H1 (cell line): Measurements from ENCODE around the gene KCTD17. TPM values are rescaled to one million over a fixed set of nuclear protein-coding genes. Genes with fewer than 3 reads are reported as not detected.

ENCODE experiments used
- CTCF ChIA-PET: fragments of 300-600 bp; sonication (Branson Sonifier 250); formaldehyde crosslinking; loops from one replicate; lab custom pipeline; 2021; ENCODE audit not compliant: partially characterized antibody; lab: Charles Lee
- POLR2A ChIA-PET: fragments of 300-600 bp; sonication (Branson Sonifier 250); formaldehyde crosslinking; loops from one replicate; lab custom pipeline; 2021; ENCODE audit warnings: inconsistent platforms; ENCODE audit not compliant: partially characterized antibody; lab: Charles Lee
- DNase-seq, 2 experiments: peaks; one replicate each; pipeline versions ENCODE4 v3.0.0 to v3.0.0-alpha.2; 2010 to 2022; ENCODE audit warnings: low spot score in 2 of 2, low read depth in 1 of 2, mixed read lengths in 1 of 2
- FAIRE-seq: peaks from 2 replicates; lab custom pipeline; 2011; peaks lifted over from hg19 to GRCh38; lab: Jason Lieb, UNC
- H2AFZ ChIP-seq: 2 replicates; pipeline ENCODE4 v1.8.1; 2012; ENCODE audit warnings: low read length, inconsistent platforms
- H2AK5ac ChIP-seq: 2 replicates; pipeline ENCODE4 v1.6.1; 2013; ENCODE audit warnings: low read depth, low read length
- H2BK120ac ChIP-seq: replicated peaks from 2 replicates; pipeline ENCODE3; 2013; ENCODE audit warnings: low read depth, low read length, inconsistent platforms
- H2BK12ac ChIP-seq: 2 replicates; pipeline ENCODE4 v1.6.1; 2013; ENCODE audit warnings: low read depth, low read length
- H2BK15ac ChIP-seq: 2 replicates; pipeline ENCODE4 v1.6.1; 2013; ENCODE audit warnings: low read length
- H2BK20ac ChIP-seq: 2 replicates; pipeline ENCODE4 v1.6.1; 2013; ENCODE audit warnings: low read length
- H2BK5ac ChIP-seq: 2 replicates; pipeline ENCODE4 v1.6.1; 2013; ENCODE audit warnings: low read depth, low read length
- H3K14ac ChIP-seq: 2 replicates; pipeline ENCODE4 v1.6.1; 2013; ENCODE audit warnings: inconsistent platforms; ENCODE audit not compliant: insufficient read length
- H3K18ac ChIP-seq: 2 replicates; pipeline ENCODE4 v1.6.1; 2013; ENCODE audit warnings: low read length; ENCODE audit errors: extremely low read depth
- H3K23ac ChIP-seq: 2 replicates; pipeline ENCODE4 v1.6.1; 2013; ENCODE audit warnings: inconsistent platforms; ENCODE audit not compliant: insufficient read length
- H3K23me2 ChIP-seq: 2 replicates; pipeline ENCODE4 v1.6.1; 2013; ENCODE audit warnings: low read depth, low read length
- H3K27ac ChIP-seq: 2 replicates; pipeline ENCODE4 v1.6.1; 2011; ENCODE audit warnings: low read depth, low read length, inconsistent platforms
- H3K27me3 ChIP-seq, 4 experiments: replicated peaks in 1 of 4; 1 replicate in 1 of 4; 2 replicates in 3 of 4; pipeline versions ENCODE4 v1.6.1 to v1.8.1; 2011 to 2013; ENCODE audit warnings: low read length in 3 of 4, mild to moderate bottlenecking in 3 of 4, inconsistent platforms in 2 of 4, mixed read lengths in 2 of 4, moderate library complexity in 1 of 4; ENCODE audit not compliant: control insufficient read depth in 3 of 4, insufficient read depth in 3 of 4; ENCODE audit errors: extremely low read depth in 1 of 4
- H3K36me3 ChIP-seq, 4 experiments: 2 replicates each; pipeline versions ENCODE4 v1.6.1 to v1.8.1; 2011 to 2013; ENCODE audit warnings: mild to moderate bottlenecking in 4 of 4, low read length in 3 of 4, moderate library complexity in 2 of 4, control low read depth in 1 of 4, inconsistent platforms in 1 of 4; ENCODE audit not compliant: insufficient read depth in 4 of 4, control insufficient read depth in 2 of 4
- H3K4ac ChIP-seq: replicated peaks from 2 replicates; pipeline ENCODE3; 2013; ENCODE audit warnings: low read length, low read depth, mixed read lengths, inconsistent platforms; ENCODE audit not compliant: insufficient read length
- H3K4me1 ChIP-seq, 4 experiments: replicated peaks in 1 of 4; 1 replicate in 1 of 4; 2 replicates in 3 of 4; pipeline versions ENCODE4 v1.6.1 to v1.8.1; 2011 to 2013; ENCODE audit warnings: low read length in 3 of 4, inconsistent platforms in 2 of 4, mixed read lengths in 1 of 4; ENCODE audit not compliant: insufficient read depth in 4 of 4, control insufficient read depth in 3 of 4
- H3K4me2 ChIP-seq, 2 experiments: 2 replicates each; pipeline versions ENCODE4 v1.6.1 to v1.8.1; 2011 to 2013; ENCODE audit warnings: low read depth in 2 of 2, low read length in 2 of 2, control low read depth in 1 of 2, inconsistent platforms in 1 of 2, mild to moderate bottlenecking in 1 of 2; ENCODE audit not compliant: insufficient read depth in 1 of 2
- H3K4me3 ChIP-seq, 4 experiments: fragments of 200-600, 300-600 bp in 1 of 4; sonication (generic), shearing (Covaris generic), sonication (Bioruptor Twin) in 1 of 4; 2 replicates each; pipeline versions ENCODE4 v1.5.1 to v1.8.1; 2011 to 2016; ENCODE audit warnings: low read length in 4 of 4, low read depth in 3 of 4, control low read depth in 2 of 4, inconsistent platforms in 2 of 4, mild to moderate bottlenecking in 2 of 4, mixed read lengths in 1 of 4, moderate library complexity in 1 of 4; ENCODE audit not compliant: insufficient read depth in 2 of 4; ENCODE audit errors: extremely low read depth in 1 of 4
- H3K56ac ChIP-seq: replicated peaks from 2 replicates; pipeline ENCODE3; 2013; ENCODE audit warnings: low read depth, mild to moderate bottlenecking, mixed read lengths, low read length, inconsistent platforms; ENCODE audit not compliant: insufficient read length
- H3K79me1 ChIP-seq: 2 replicates; pipeline ENCODE4 v1.6.1; 2013; ENCODE audit warnings: low read depth, low read length, control low read depth
- H3K79me2 ChIP-seq, 2 experiments: 2 replicates each; pipeline versions ENCODE4 v1.6.1 to v1.8.1; 2012 to 2013; ENCODE audit warnings: low read length in 2 of 2, mild to moderate bottlenecking in 2 of 2, inconsistent platforms in 1 of 2; ENCODE audit not compliant: insufficient read depth in 2 of 2, control insufficient read depth in 1 of 2
- H3K9ac ChIP-seq, 4 experiments: replicated peaks in 1 of 4; 1 replicate in 1 of 4; 2 replicates in 3 of 4; pipeline versions ENCODE4 v1.6.1 to v1.8.1; 2011 to 2013; ENCODE audit warnings: low read depth in 3 of 4, low read length in 3 of 4, control low read depth in 2 of 4, mild to moderate bottlenecking in 2 of 4, moderate library complexity in 2 of 4, inconsistent platforms in 1 of 4; ENCODE audit errors: extremely low read depth in 1 of 4
- H3K9me3 ChIP-seq, 2 experiments: 2 replicates each; pipeline versions ENCODE4 v1.6.1 to v1.8.1; 2012 to 2013; ENCODE audit warnings: mild to moderate bottlenecking in 2 of 2, moderate library complexity in 2 of 2, control low read depth in 1 of 2, inconsistent platforms in 1 of 2, low read depth in 1 of 2, low read length in 1 of 2, mixed read lengths in 1 of 2; ENCODE audit not compliant: insufficient read depth in 2 of 2
- H4K20me1 ChIP-seq, 2 experiments: replicated peaks in 1 of 2; 2 replicates each; pipeline versions ENCODE3 to v1.8.1; 2011 to 2013; ENCODE audit warnings: inconsistent platforms in 2 of 2, low read length in 2 of 2, mild to moderate bottlenecking in 1 of 2; ENCODE audit not compliant: insufficient read depth in 2 of 2, control insufficient read depth in 1 of 2
- H4K5ac ChIP-seq: 2 replicates; pipeline ENCODE4 v1.6.1; 2013; ENCODE audit warnings: low read length, low read depth, mixed read lengths, inconsistent platforms; ENCODE audit not compliant: insufficient read length
- H4K8ac ChIP-seq: 2 replicates; pipeline ENCODE4 v1.8.0; 2013; ENCODE audit warnings: mild to moderate bottlenecking, moderate library complexity, low read length, inconsistent platforms; ENCODE audit not compliant: insufficient read depth; ENCODE audit errors: extremely low read depth
- H4K91ac ChIP-seq: replicated peaks from 2 replicates; pipeline ENCODE3; 2013; ENCODE audit warnings: low read length, mixed read lengths, inconsistent platforms; ENCODE audit not compliant: insufficient read length
- ATF3 ChIP-seq: IDR thresholded peaks from 2 replicates; pipeline ENCODE4 v1.6.1; 2011; ENCODE audit warnings: low read depth, mild to moderate bottlenecking, low read length; ENCODE audit not compliant: insufficient read depth
- E2F6 ChIP-seq: IDR thresholded peaks from 2 replicates; pipeline ENCODE4 v1.6.1; 2012; ENCODE audit warnings: inconsistent platforms
- HDAC2 ChIP-seq, 2 experiments: fragments of 300-600 bp in 1 of 2; sonication (generic) in 1 of 2; IDR thresholded peaks; 2 replicates each; pipeline ENCODE4 v1.6.1; 2011 to 2012; ENCODE audit warnings: low read depth in 2 of 2, low read length in 2 of 2, mild to moderate bottlenecking in 2 of 2, moderate library complexity in 2 of 2, borderline replicate concordance in 1 of 2, inconsistent platforms in 1 of 2
- HDAC6 ChIP-seq: IDR thresholded peaks from one replicate; pipeline ENCODE4 v1.7.1; 2012; ENCODE audit warnings: low read depth, mild to moderate bottlenecking, inconsistent platforms, low read length, moderate library complexity
- KDM4A ChIP-seq: IDR thresholded peaks from one replicate; pipeline ENCODE4 v1.7.1; 2012; ENCODE audit warnings: low read depth, mild to moderate bottlenecking, moderate library complexity, low read length, inconsistent platforms; ENCODE audit not compliant: severe bottlenecking
- KDM5A ChIP-seq: fragments of 200-600 bp; IDR thresholded peaks from 2 replicates; pipeline ENCODE4 v1.7.1; 2012; ENCODE audit warnings: mild to moderate bottlenecking, low read length, inconsistent platforms, mixed read lengths
- MAX ChIP-seq: IDR thresholded peaks from 2 replicates; pipeline ENCODE4 v1.6.1; 2012; ENCODE audit warnings: inconsistent platforms
- NANOG ChIP-seq: IDR thresholded peaks from 2 replicates; pipeline ENCODE4 v1.6.1; 2011; ENCODE audit warnings: low read length, low read depth, mild to moderate bottlenecking, inconsistent platforms; ENCODE audit not compliant: insufficient read depth, poor library complexity, severe bottlenecking
- POLR2AphosphoS5 ChIP-seq: IDR thresholded peaks from 2 replicates; pipeline ENCODE4 v1.6.1; 2011; ENCODE audit warnings: low read depth, low read length
- RFX5 ChIP-seq: IDR thresholded peaks from 2 replicates; pipeline ENCODE4 v1.6.1; 2011; ENCODE audit warnings: low read depth, low read length, improper control_type of control experiment, borderline replicate concordance
- SRF ChIP-seq: IDR thresholded peaks from 2 replicates; pipeline ENCODE4 v1.6.1; 2011; ENCODE audit warnings: mild to moderate bottlenecking, low read depth, low read length, moderate library complexity
- TAF1 ChIP-seq: IDR thresholded peaks from 2 replicates; pipeline ENCODE4 v1.6.1; 2011; ENCODE audit warnings: mild to moderate bottlenecking, low read depth, low read length
- WGBS, 2 experiments: shearing (Covaris generic) in 1 of 2; methylation state at CpG; one replicate each; pipeline versions ENCODE4 v1.1.6 to v1.1.7; 2013 to 2015; ENCODE audit warnings: low lambda C conversion rate in 2 of 2, mixed read lengths in 2 of 2, inconsistent platforms in 1 of 2, low coverage in 1 of 2, missing lambda C conversion rate in 1 of 2; ENCODE audit not compliant: insufficient replicate concordance in 2 of 2, insufficient coverage in 1 of 2, insufficient read length in 1 of 2; ENCODE audit errors: extremely low coverage in 1 of 2, missing lambda C conversion rate in 1 of 2; 5-methylcytosine and 5-hydroxymethylcytosine counted together
- polyA plus RNA-seq, 7 experiments: library from polyadenylated mRNA; depleted of rRNA in 3 of 7; stranded (reverse) in 5 of 7; unstranded in 2 of 7; fragments of >200 nt in 5 of 7; fragments of 200-250 nt in 2 of 7; gene quantifications; 1 replicate in 5 of 7; 2 replicates in 1 of 7; 4 replicates in 1 of 7; pipeline versions ENCODE4 v1.2.1 to v1.2.3, GENCODE V29; 2011 to 2013; ENCODE audit warnings: missing spikeins in 2 of 7, mixed read lengths in 2 of 7
- total RNA-seq: library from RNA; stranded (reverse); fragmentation: NEBNext Ultra II Directional; extraction: Animal tissue kit (Norgen Biotek cat#: 25700); gene quantifications from 2 replicates; pipeline ENCODE4 v1.2.1, GENCODE V29; 2021

Gene KCTD17
- total and polyA plus RNA-seq, 2 of the 8 experiments (the other 6 are each of a cell fraction or from before 2014, with no cell fraction given), result 39.4 to 44.0 TPM

- 91% methylated on average over 6 of the region's 6 CpGs; no CpG with 5 or more reads in 1 of the 2 experiments for WGBS, 2 experiments
- H3K4me3 ChIP-seq, result no peak overlapping the region
- H3K9ac ChIP-seq, result no peak overlapping the region
- H2BK12ac ChIP-seq, result no peak overlapping the region
- no peak overlapping the region for H3K27ac ChIP-seq
- H3K9me3 ChIP-seq, result no peaks in the 10 kb centered on the region
- no peaks in the 10 kb centered on the region for H3K79me2 ChIP-seq
- no peak overlapping the region for H3K56ac ChIP-seq
- FAIRE-seq (no peak), DNase-seq (no peak)
- no peak overlapping the region for H4K91ac ChIP-seq
- no peaks in the 10 kb centered on the region for H3K36me3 ChIP-seq
- H3K23ac ChIP-seq, result no peak overlapping the region
- no peaks in the 10 kb centered on the region for H3K23me2 ChIP-seq
- H4K8ac ChIP-seq, result no peak overlapping the region
- H3K79me1 ChIP-seq, result no peaks in the 10 kb centered on the region
- H3K4ac ChIP-seq, result no peak overlapping the region
- H2AFZ ChIP-seq, result no peak overlapping the region
- POLR2A ChIA-PET, result interaction anchor here (0.7 to 1.4 kb wide), 5 partner anchors 14 to 114 kb away, joined by 3 to 6 read pairs (median 5); partner anchors contain the start of genes MPST and TST
- no peak overlapping the region for H3K14ac ChIP-seq
- H4K5ac ChIP-seq, result no peak overlapping the region
- no peak overlapping the region for H2BK5ac ChIP-seq
- no peaks in the 10 kb centered on the region for H4K20me1 ChIP-seq
- peaks cover 0 to 9% (median 0%) of the 10 kb centered on the region in 4 experiments; a peak in 5 of 7 replicates for H3K27me3 ChIP-seq
- peak overlapping the region; percentile 67; the same call in 1 of the 2 replicates for H2BK15ac ChIP-seq
- peaks cover 0 to 7% (median 3%) of the 10 kb centered on the region in 4 experiments; a peak in 4 of 7 replicates for H3K4me1 ChIP-seq
- no peak overlapping the region for H2BK20ac ChIP-seq
- H2AK5ac ChIP-seq, result no peak overlapping the region
- H2BK120ac ChIP-seq, result no peak overlapping the region
- H3K18ac ChIP-seq, result no peak overlapping the region
- CTCF ChIA-PET, result interaction anchor here (0.6 to 5.2 kb wide), 28 partner anchors 8 to 450 kb away, joined by 3 to 56 read pairs (median 4); no protein-coding TSS in a partner anchor
- no peak overlapping the region for H3K4me2 ChIP-seq
- TF ChIP-seq NANOG (no peak), POLR2AphosphoS5 (no peak), KDM5A (no peak), HDAC6 (no peak), ATF3 (no peak), MAX (no peak), HDAC2 (IDR thresholded peaks at IDR 0.05; ENCODE audit: borderline replicate concordance in 1 of 2, low read depth in 2 of 2, low read length in 2 of 2) (no peak), SRF (no peak), RFX5 (no peak), KDM4A (no peak), TAF1 (no peak), E2F6 (no peak)
Measured at GRCh38 chr22:37046589-37046988, 5.0 kb upstream of the KCTD17 start.
